HG03558 (cell line): Measurements from ENCODE around the gene UTP4.

Experiments used
- ATAC-seq: cut with Tn5 transposase; IDR thresholded peaks from one replicate; pipeline ENCODE4 v1.9.1; 2021; ENCODE audit warnings: moderate number of reproducible peaks; ENCODE audit not compliant: unreplicated experiment; ENCODE audit errors: extremely low read depth

The UTP4 gene

DNA sequence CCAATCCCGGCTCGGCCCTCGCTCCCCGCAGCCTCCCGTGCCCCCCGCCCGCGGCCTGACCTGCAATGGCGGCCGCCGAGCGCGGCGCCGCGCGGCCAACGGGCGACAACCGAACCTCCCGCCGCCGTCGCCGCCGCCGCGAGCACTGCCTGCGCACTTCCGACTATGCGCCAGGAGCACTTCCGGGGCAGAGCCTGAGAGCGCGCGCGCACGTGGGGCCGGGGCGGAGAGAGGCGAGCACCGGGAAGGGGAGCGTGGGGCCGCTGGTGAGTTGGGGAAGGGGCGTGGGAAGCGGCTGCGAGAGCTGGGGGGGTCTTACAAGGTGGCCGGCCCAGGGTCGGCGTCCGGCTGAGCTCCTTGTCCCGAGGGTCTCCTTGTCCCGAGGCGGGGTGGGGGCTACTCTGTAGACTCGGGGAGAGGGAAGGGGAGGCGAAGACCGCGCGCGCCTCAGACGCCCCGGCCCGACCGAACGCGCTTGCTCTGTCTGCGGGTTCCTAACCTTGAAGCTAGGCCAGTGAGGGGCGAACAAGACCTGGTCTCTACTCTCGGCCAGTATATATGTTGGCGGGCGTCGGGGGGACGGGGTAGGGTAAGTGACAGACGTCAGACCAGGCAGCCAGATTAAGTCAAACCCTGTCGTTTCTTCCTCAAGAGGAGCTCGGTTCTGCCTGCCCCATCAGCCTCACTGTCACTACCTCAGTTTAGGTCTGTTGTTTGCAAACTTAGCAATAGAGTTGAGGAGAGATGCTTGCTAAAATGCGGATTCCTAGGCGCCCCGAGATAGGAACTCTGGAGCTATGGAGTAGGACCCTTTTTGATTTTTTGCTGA lies at the start of gene UTP4, which contains the start of gene CHTF8:
UTP4 (plus strand) TSS at position 226 of the 829 bp plus-strand sequence. CDS start 811 bp downstream, outside the sequence.
CHTF8 (minus strand) TSS at position 165 of the 829 bp plus-strand sequence. CDS start 11,130 bp downstream, outside the sequence.
- ATAC-seq = peak; percentile 55

DNA sequence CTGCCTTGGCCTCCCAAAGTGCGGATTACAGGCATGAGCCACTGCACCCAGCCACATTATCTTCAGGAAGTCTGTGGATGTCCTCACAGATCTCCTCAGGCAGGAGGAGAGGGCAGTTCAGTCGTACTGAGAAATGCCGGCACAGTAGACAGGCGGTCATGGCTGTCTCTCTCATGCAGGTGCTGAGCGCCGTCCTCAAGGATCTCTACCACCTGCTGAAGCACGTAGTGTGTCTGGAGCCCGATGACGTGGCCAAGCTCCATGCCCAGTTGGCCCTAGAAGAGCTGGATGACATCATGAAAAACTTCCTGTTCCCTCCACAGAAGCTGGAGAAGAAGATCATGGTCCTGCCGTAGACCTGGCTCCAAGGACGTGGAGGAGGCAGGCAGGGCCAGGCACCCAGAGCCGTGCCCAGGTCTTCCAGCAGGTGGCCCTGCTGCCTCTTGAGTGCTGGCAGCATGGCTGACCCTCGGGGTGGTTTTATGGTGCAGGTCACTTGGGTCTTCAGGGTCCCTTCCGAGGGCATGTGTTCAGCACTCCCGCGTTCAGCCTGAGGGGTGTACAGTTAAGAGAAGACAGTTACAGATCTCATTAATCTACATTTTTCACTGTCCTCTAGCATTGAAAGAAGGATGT lies 49.0 kb upstream of the UTP4 start:
- ATAC-seq = no peak

DNA sequence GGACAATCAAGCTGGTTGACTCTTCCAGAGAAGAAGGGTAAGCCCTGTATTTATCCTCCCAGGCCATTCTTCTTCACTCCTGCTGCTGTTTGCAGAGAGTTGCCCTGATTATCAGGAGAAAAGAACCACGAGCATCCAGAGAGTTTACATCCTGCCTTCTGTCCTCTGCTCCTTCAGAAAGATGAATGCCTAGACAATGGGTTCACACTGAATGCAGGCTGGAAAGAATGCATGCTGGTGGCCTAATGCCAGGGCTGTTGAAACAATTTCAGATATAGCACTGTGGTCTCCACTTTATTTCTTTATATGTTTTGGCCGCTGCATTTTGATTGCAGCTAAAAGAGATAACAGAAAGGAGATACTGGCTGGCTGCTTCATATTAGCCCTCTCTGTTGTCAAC lies 48.2 kb upstream of the UTP4 start:
- ATAC-seq = no peak

DNA sequence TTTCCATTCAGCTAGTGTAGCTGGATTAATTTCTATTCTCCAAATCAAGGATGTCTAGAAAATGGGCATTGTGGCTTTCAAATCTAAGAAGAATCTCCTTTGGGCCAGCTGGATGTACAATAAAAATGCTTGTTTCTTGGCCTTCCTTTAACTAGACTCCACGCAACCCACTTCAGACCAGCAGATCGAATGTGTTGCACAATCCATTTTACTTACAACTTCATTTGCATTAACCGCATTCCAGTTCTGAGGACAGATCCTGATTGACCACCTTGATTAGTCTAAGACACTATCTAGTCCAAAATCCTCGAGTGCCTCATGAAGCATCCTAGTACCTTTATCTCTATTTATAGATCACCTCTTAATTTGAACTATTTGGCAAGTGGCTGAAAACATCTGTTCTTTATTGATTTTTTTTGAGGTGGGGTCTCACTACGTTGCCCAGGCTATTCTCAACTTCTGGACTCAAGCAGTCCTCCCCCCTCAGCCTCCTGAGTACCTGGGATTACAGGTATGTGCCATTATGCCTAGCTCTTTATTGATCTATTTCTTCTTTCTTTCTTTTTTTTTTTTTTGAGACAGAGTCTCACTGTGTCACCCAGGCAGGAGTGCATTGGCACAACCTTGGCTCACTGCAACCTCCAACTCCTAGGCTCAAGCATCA lies 47.3 kb upstream of the UTP4 start:
- no peak for ATAC-seq

DNA sequence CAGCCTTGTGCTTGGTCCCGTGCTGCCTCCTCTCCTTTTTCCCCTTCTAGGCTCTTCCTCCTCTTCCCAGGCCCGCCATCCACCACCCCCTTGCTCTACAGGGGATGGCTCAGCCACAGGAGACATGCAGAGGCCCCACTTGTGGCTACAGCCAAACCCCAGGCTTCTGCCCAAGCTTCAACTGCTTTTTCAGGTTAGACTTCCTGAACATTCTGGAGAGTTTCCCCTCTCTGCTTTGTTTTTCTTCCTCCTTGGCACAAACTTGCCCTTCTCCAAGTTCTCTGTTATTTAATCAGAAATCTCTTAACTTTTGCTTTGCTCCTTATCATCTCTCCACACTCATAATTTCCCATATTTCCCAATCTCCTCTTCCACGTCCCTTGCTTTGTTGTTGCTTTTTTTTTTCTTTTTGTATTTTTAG lies 45.3 kb upstream of the UTP4 start:
- no peak for ATAC-seq

DNA sequence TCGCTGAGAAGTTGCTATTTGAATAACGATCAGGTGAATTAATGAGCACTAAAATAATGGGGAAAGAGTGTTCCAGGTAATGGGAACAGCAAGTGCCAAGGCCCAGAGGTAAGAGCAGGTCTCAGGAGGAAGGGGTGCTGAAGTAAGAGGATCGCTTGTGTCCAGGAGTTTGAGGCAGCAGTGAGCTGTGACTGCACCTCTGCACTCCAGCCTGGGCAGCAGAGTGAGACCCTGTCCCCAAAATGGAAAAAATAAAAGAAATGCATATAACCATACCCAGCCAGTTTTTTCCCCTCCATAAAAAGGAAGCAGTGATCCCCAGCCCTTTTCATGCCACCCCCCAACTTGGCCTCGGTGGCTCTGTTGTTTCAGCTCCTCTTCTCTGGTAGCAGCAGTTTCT lies 43.8 kb upstream of the UTP4 start:
- ATAC-seq = no peak

DNA sequence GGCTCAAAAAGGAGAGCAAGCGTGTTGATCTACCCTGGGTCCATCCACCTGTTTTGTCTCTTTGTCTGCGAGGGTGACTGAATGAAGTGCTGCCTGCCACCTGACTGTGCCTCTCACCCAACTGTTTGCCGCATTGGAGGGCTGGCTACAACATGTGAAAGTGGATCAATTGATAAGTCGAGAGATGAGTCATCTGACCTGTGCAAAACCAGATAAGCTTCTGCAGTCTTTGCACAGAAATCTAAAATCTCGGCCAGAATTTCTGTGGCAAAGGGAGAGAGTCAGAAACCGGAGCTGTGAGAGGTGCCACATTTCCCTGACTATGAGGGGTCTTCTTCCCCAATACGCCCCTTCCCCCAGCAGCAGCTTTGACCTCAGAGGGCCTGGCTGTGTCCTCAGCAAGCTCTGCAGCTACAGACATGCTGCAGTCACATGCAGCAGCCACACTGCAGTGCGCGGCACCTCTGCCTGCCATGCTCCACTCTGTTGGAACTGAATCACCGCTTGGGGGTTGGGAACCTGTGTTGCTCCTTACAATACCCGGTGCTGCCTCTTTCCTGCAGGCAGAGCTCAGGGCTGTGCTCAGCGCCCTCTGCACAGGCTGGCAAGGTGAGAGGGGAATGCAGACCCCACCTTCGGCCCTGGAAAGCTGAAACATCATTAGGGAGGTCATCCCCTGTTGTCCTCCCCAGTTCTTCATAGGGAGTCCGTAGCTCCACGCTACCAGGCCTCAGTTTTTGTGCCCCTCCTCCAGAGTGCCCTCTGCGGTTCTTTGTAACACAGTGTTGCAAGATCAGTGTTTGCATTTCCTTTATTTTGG lies 43.1 kb upstream of the UTP4 start:
- no peak for ATAC-seq

DNA sequence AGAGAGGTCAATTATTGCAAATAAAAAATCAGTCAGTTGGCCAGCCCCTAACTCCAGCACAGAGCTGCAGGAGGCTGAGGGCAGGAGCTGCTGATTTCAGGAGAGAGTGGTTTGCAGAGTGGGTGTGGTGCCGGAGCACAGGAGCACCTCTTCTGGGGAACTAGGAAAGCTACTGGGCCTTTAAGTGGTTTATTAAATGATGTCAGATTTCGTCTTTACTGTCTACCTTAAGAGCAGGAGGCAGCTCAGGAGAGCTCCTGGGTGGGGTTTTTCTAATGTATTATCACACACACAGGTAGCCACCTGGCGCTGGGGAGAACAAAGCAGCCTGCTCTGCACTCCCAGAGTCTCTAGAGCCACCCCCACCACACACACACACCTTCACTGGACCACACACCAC lies 38.5 kb upstream of the UTP4 start:
- ATAC-seq = no peak

DNA sequence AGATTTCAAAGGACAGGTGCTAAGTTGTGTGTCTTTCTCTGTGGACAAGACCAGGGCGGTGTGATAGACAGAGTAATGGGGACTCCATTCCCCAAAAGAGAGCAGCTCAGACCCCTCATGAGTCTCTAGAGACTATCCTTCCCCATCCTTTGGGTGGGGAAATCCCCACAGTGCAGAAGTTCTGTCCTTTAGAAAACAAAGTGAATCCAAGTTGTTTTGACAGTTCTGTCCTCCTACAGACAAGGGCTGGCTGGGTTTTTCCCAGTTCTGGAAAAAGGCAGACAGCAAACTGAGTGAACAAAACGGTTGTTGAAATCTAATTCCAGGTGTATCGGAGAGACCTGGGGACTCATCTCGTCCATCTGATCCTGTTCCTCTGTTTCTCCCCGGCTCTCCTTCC lies 37.9 kb upstream of the UTP4 start:
- ATAC-seq = no peak

DNA sequence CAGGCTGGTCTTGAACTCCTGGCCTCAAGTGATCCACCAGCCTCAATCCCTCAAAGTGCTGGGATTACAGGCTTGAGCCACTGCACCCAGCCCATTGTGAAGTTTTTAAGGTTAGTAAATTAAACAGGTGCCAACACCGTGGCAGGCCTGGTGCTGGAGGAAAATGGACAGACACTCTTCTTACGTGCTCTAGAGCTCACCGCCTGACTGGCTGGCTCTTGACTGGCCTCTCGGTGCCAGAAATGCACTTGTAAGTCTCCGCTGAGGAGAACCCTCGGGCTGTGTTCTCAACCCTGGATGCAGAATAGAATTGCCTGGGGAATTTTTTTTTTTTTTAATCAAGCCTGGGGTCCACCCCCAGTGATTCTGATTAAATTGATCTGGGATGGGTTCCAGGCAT lies 37.3 kb upstream of the UTP4 start:
- no peak for ATAC-seq

DNA sequence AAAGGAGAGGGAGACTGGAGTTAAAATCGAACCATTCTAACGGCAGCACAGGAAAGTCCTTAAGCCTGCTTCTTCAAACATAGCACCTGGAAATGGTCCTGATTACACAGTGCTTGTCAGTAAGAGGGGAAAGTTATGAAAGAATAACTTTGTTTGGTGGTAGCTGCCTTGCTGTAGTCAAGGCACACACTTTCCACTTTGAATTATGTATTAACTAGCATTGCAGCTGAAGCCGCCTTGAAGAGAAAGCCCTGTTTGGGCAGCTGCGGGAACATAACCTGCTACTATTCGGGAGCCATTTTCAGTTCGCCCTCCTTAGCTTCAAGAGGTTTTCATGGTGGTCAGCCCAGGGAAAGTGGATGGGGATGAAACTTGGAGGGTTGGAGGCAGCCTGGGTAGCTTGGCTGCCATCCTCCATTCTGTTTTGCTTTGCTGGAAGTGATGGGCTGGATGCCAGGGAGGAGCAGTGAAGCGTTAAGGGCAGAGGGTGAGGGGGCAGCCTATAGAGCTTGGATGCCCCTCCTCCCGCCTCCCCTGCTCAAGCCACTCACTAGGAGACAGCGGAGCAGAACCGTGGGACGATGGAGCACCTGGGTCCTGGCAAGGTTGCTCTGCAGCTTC lies 32.3 kb upstream of the UTP4 start:
- no peak for ATAC-seq

DNA sequence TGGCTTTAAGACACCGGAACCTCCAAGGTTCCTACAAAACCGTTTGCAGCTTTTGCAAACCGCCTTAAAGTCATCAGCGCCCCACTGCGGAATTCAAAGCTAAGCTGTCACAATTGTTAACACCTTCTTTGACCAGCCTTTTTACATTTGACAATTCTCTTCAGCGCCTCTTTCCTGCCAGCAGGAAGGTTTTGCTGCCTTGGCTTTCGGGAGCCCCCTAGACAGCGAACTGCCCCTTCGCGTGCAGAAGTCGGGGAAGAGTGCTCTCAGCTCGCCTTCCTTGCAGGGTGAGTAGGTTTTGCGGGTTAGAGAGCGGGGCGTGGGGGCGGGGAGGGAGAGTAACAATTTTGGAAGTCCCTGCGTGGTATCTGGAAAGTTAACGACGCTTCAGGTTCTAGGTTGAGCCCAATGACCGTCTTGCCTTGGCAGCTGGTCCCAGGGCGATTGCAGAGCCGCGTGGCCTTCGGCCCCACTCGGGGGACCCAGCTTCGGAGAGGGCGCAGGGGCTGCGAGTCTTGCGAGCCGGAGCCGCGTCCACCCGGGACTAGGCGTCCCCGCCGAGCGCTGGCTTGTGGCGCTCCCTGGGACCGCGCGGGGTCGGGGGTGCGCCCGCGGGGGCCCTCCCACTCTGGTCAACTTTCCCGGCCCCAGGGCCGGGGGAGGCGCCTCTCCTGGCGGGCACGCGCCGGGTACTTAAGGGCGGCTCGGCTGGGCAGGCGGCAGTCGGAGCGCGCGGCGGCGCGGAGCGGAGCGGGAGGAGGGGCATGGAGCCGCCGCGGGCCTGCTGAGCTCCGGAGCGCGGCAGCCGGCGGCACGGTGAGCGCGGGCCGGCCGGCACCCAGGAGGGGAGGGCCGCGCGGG lies 26.7 kb upstream of the UTP4 start, which contains the start of gene HAS3:
HAS3 (plus strand) TSS at position 153 of the 861 bp plus-strand sequence. CDS start 3,743 bp downstream, outside the sequence.
- no peak for ATAC-seq

DNA sequence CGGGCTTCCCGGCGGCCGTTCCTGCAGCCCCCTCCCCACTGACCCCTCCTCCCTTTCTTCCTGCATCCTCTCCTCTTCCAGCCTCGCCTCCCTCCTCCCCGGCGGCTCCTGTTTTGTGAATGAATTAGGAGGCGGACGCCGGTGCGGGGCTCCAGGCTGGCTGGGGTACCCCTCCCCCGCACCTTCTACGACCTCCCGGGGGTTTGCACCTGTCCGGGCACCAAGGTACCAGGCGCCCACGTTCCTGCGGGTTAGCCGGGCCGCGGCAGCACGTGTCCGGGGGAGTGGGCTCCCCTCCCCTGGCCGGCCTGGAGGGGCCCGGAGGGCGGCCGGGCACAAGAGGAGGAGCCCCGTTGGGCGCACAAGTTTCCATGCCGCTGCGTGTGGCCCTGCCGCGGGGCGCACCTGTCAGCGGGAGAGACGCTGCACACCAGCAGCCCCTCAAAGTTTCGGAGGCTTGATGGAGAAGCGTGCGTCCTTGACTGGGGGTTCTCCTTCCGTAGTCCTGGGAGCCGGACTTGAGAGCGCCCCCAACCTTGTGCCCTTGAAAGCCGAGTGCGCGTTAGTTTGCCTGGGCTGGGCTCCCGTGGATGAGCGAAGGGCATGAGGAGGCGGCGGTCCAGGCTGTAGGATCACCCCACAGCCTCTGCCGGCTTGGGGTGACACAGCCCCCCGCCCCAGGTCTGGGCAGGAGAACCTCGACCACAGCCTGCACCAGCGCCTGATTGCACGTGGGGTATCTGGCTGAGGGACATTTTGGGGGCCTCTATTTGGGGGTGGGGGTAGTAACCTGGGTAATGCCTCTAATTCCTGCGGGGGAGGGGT lies 25.7 kb upstream of the UTP4 start:
- no peak for ATAC-seq

DNA sequence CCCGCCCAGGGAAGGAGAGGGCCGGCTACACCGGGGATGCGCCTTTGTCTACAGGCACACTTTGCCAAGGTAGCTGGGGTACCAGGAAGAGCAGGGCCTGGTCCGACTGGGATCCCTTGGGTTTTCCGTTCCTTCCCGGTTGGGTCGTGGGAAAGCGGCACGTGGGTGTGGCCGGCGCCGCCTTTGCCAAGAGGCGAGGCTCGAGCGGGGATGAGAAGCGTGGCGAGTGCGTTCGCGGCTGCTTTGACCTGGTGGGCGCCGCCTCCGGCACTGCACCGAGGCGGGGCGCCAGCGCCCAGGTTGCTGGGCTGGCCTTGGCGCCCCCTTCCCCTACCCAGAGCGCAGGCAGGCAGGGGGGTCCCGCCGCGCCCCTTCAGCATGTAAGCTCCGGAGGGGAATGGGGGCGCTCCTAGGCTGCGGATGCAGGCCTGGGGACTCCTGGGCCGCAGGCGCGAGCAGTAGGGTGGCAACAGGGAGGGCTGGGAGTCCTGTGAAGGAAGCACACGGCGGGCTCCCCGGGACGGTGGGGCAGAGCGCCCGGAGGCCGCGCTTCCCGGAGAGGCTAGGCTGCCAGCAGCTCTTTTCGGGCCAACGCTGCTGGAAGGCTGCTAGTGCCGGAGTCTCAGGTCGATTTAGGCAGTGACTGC lies 25.0 kb upstream of the UTP4 start:
- no peak for ATAC-seq

DNA sequence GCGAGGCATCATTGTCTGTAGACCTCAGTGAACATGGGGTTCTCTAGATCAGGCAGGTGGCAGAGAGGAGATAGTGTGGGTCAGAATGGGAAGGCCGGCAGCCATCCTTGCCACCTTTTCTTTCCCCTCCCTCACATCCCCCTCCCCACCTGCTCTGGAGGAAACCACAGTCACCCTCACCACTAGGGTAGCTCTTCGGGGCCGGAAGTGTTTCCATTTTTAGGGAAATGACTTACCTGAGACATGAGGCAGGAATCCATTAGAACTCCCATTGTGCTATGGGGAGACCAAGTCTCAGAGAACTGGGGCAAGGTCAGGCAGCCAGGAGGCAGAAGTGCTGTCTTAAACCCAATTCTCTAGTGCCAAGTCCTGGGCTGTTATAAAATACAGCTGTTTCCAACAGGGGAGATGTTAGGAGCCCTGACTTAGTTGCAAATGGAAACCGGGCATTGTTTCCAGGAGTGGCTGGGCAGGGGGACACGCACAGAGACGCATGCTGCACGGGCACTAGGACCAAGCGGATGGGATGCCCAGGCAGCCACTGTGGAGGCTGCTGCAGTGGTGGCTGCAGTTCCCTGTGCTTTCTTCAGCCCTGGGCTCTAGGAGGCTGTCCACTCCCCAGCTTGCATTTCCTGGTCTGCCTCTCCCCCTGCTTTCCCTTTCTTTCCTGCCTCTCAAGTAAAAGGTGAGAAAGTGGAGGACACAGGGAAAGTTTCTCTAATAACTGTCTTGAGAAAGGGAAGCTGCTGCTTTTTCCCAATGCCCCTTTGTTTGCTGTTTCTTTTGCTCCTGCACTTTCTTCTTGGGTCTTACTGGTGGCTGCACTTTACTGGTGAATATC lies 24.2 kb upstream of the UTP4 start:
- no peak for ATAC-seq

DNA sequence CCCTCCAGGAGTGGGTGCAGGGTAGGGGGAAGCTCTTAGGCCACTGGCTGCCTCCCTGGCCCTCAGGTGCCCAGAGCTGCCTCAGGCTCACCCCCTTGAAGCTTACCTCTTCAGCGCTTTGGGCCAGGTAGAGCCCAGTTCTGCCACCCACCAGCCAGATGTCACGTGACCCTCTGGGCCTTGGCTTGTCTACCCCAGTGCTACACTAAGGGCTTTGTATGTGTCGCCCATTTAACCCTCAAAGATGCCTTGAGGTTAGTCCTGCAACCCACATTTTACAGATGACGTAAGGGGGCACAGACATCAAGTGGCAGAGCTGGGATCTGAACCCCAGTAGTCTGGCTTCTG lies 23.6 kb upstream of the UTP4 start:
- no peak for ATAC-seq
